Testis (tissue), 3 donors: ENCODE measurements around the gene NOX4. TPM values are rescaled to one million over a fixed set of nuclear protein-coding genes. Genes with fewer than 3 reads are reported as not detected.

ENCODE experiments used
- DNase-seq: peaks from one replicate; pipeline ENCODE4 v3.0.0-alpha.2; 2019
- H3K27ac ChIP-seq, 2 donors: fragments of 200-600 bp; sonication (generic); one replicate each; pipeline ENCODE4 v1.5.1; 2019
- H3K27me3 ChIP-seq: fragments of 200-600 bp; sonication (generic); one replicate; pipeline ENCODE4 v1.5.1; 2019
- H3K36me3 ChIP-seq: fragments of 200-600 bp; sonication (generic); one replicate; pipeline ENCODE4 v1.5.1; 2017; ENCODE audit warnings: low read depth; ENCODE audit errors: missing control alignments
- H3K4me1 ChIP-seq: fragments of 200-600 bp; sonication (generic); one replicate; pipeline ENCODE4 v1.5.1; 2019
- H3K4me3 ChIP-seq, 2 donors: fragments of 200-600 bp; sonication (generic); one replicate each; pipeline ENCODE4 v1.5.1; 2017 to 2019
- H3K9me3 ChIP-seq: fragments of 200-600 bp; sonication (generic); one replicate; pipeline ENCODE4 v1.5.1; 2017
- POLR2A ChIP-seq: fragments of 450-650 bp; IDR thresholded peaks from one replicate; pipeline ENCODE4 v1.6.1; 2017; ENCODE audit warnings: antibody characterized with exemption, mild to moderate bottlenecking, moderate library complexity
- WGBS, 2 donors: methylation state at CpG; one replicate each; pipeline ENCODE4 v1.1.5; 2018; 5-methylcytosine and 5-hydroxymethylcytosine counted together
- intact Hi-C: fragments of 100-400 bp; cut with DNase I; formaldehyde crosslinking; loops from one replicate; pipeline ENCODE4 v1.15.1; 2023; ENCODE audit warnings: low total_unique reads
- polyA plus RNA-seq: library from polyadenylated mRNA; stranded (reverse); fragments of 350-450 nt; fragmentation: Illumina TruSeq; extraction: RNeasy Lipid Tissue Mini Kit (QIAGEN cat#74804); gene quantifications from one replicate; pipeline ENCODE4 v1.2.3, GENCODE V29; 2014; ENCODE audit warnings: low read depth, low replicate concordance; ENCODE audit not compliant: insufficient read depth
- total RNA-seq, 2 donors: library from RNA; depleted of rRNA; stranded (reverse); fragments of >200 nt; gene quantifications; one replicate each; pipeline ENCODE4 v1.2.3, GENCODE V29; 2016
- TF ChIP-seq, protein P1 (sequence below), 3 experiments: fragments of 450-650 bp in 2 of 3; fragments of 200-600 bp in 1 of 3; sonication (generic) in 1 of 3; IDR thresholded peaks; one replicate each; pipeline ENCODE4 v1.5.1; 2016 to 2019; ENCODE audit warnings: antibody characterized with exemption in 3 of 3, mild to moderate bottlenecking in 2 of 3, moderate library complexity in 1 of 3

NOX4 gene
- total and polyA plus RNA-seq, 3 donors from 2014 or later, result 0.63 to 3.0 (median 1.3) TPM

DNA sequence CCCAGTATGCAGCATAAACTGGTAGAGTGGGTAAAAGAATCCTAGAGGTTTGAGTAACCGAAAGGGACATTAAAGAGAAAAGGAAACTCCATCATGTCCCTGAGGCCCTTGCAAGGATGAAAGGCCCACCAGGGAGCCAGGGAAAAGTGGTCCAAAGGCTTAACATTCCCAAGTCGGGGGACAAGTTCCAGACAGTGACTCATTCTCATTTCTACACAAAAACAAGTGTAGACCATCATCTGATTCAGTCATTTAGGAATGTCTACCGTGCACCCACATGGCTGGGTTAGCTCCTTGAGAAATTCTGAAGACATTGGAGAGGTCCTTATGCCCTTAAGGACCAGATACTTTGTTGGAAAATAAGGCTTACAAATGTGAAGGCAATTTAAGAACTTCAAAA, 4.8 kb upstream of the NOX4 start:
- Histone ChIP-seq H3K4me3 (no peak overlapping the region), H3K36me3 (no peaks in the 10 kb centered on the region), H3K4me1 (no peaks in the 10 kb centered on the region), H3K27ac (no peak overlapping the region), H3K27me3 (no peaks in the 10 kb centered on the region), H3K9me3 (no peaks in the 10 kb centered on the region)
- no peak for DNase-seq
- TF ChIP-seq POLR2A, result no peak
- TF ChIP-seq, protein P1, sequence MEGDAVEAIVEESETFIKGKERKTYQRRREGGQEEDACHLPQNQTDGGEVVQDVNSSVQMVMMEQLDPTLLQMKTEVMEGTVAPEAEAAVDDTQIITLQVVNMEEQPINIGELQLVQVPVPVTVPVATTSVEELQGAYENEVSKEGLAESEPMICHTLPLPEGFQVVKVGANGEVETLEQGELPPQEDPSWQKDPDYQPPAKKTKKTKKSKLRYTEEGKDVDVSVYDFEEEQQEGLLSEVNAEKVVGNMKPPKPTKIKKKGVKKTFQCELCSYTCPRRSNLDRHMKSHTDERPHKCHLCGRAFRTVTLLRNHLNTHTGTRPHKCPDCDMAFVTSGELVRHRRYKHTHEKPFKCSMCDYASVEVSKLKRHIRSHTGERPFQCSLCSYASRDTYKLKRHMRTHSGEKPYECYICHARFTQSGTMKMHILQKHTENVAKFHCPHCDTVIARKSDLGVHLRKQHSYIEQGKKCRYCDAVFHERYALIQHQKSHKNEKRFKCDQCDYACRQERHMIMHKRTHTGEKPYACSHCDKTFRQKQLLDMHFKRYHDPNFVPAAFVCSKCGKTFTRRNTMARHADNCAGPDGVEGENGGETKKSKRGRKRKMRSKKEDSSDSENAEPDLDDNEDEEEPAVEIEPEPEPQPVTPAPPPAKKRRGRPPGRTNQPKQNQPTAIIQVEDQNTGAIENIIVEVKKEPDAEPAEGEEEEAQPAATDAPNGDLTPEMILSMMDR (IDR thresholded peaks at IDR 0.05), result no peak
- intact Hi-C loops, result no loop called here
- WGBS, 2 donors, result 62 to 80% methylated on average over 3 of the region's 3 CpGs

- no peak overlapping the region for H3K27ac ChIP-seq
- TF ChIP-seq, protein P1 (IDR thresholded peaks at IDR 0.05), result no peak
- no peak for TF ChIP-seq POLR2A
- no peaks in the 10 kb centered on the region for H3K27me3 ChIP-seq
- H3K4me3 ChIP-seq, result no peak overlapping the region
- no peaks in the 10 kb centered on the region for H3K4me1 ChIP-seq
- no peak for DNase-seq
- intact Hi-C loops, result no loop called here
- no peaks in the 10 kb centered on the region for H3K9me3 ChIP-seq
- 89 to 91% methylated on average over 3 of the region's 3 CpGs for WGBS, 2 donors
- no peaks in the 10 kb centered on the region for H3K36me3 ChIP-seq
These were observed 2.3 kb upstream of the NOX4 start for GRCh38 chr11:89493431-89493830.

DNA sequence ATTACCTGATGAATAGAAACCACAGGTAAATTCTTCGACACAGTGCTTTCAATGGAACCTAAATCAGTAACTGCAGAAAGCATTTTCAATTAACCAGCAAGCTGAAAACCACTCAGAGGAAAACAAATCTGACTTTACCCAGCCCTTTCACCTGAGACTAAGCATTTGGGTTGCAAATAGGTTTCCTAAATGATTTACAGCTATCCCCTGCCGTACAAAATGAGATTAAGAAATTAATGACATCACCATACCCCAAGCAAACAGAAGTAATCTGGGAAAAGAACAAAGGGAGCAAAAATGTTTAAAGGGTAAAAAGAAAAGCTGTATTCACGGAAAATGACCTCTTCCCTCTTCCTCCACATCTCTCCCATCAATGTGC, 584 bp downstream of the NOX4 start:
- intact Hi-C loops, result no loop called here
- H3K4me1 ChIP-seq, result no peaks in the 10 kb centered on the region
- no peaks in the 10 kb centered on the region for H3K36me3 ChIP-seq
- WGBS, 2 donors, result 19 to 20% methylated on average over 3 of the region's 3 CpGs
- H3K9me3 ChIP-seq, result no peaks in the 10 kb centered on the region
- no peak overlapping the region for H3K27ac ChIP-seq
- no peak for DNase-seq
- H3K27me3 ChIP-seq, result no peaks in the 10 kb centered on the region
- peak overlapping the region; percentile 48 to 63 for H3K4me3 ChIP-seq
- TF ChIP-seq, protein P1 (IDR thresholded peaks at IDR 0.05), result no peak
- TF ChIP-seq POLR2A, result no peak

- Histone ChIP-seq H3K4me3 (no peak overlapping the region), H3K27ac (no peak overlapping the region), H3K4me1 (no peaks in the 10 kb centered on the region), H3K9me3 (no peaks in the 10 kb centered on the region), H3K36me3 (no peaks in the 10 kb centered on the region), H3K27me3 (no peaks in the 10 kb centered on the region)
- no peak for DNase-seq
- TF ChIP-seq, protein P1 (IDR thresholded peaks at IDR 0.05), result no peak
- no peak for TF ChIP-seq POLR2A
- intact Hi-C loops, result no loop called here
- WGBS, 2 donors, result 43 to 60% methylated on average over 1 of the region's 1 CpG
These were observed 1.2 kb downstream of the NOX4 start for GRCh38 chr11:89489930-89490329.

DNA sequence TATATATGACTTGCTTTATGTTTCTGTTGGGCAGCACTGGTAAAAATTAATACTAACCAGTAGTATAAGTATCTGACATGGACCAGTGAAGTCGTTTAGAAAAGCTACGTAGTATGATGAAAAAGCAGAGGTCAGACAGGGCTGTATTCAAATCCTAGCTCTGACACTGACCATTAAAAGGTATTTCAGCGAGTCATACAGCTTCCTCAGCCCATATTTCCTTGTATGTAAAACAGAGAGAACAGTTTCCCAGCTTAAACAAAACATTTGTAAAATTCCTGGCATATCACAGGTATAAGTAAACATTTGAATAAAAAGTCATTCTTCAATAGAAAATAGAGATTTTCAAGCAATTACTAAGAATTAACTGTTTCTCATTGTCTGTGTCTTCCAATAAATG, 4.2 kb downstream of the NOX4 start:
- 86 to 93% methylated on average over 3 of the region's 3 CpGs for WGBS, 2 donors
- Histone ChIP-seq H3K4me3 (no peak overlapping the region), H3K27ac (no peak overlapping the region), H3K4me1 (no peaks in the 10 kb centered on the region), H3K9me3 (no peaks in the 10 kb centered on the region), H3K27me3 (no peaks in the 10 kb centered on the region), H3K36me3 (no peaks in the 10 kb centered on the region)
- intact Hi-C loops, result no loop called here
- TF ChIP-seq, protein P1 (IDR thresholded peaks at IDR 0.05), result no peak
- TF ChIP-seq POLR2A, result no peak
- DNase-seq, result no peak
